ENCODE data around the gene PHC2.

The PHC2 gene

DNA sequence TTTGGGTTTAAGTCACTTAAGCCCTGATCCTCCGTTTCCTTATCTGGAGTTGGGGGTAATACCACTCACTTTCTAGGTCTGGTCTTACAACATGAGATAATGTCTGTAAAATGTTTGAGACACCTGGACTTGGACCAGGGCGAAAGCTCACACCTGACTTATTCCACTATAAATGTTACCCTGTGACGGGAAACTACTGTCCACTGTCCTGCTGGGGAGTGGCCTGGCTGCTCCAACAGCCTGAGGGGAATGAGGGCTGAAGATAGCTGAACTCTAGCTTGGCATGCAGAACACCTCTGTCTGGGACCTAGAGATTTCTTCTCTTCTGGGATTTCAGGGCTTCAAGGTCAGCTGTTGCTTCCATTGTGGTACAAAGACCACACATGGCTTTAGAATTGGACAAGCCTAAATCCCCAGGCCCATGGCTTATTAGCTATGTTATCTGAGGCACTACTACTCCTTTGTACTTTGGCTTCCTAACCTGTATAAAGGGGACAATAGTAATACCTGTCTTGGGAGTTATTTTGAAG, 100.5 kb downstream of the PHC2 start:
- Histone ChIP-seq H3K4me3 (ENCODE audit: low read depth, low read length) (no peak overlapping the region), H3K27me3 (ENCODE audit: insufficient read depth, low read length) (no peaks in the 10 kb centered on the region), H3K9ac (ENCODE audit: low read length) (no peak overlapping the region), H2BK12ac (ENCODE audit: low read length) (no peak overlapping the region), H3K79me1 (ENCODE audit: low read length) (no peaks in the 10 kb centered on the region), H2BK120ac (ENCODE audit: insufficient read depth, low read length, poor library complexity) (no peak overlapping the region), H2AK5ac (ENCODE audit: low read length) (no peak overlapping the region), H3K79me2 (ENCODE audit: control insufficient read depth, insufficient read depth, low read length, poor library complexity) (peaks cover 2% of the 10 kb centered on the region), H3K27ac (ENCODE audit: low read depth, low read length) (no peak overlapping the region), H2AFZ (ENCODE audit: insufficient read depth, low read length, poor library complexity) (no peak overlapping the region), H2BK5ac (ENCODE audit: low read depth, low read length, poor library complexity) (no peak overlapping the region), H3K14ac (ENCODE audit: low read length) (no peak overlapping the region), H4K8ac (ENCODE audit: low read depth, low read length) (no peak overlapping the region), H3K36me3 (ENCODE audit: control insufficient read depth in 1 of 2, insufficient read depth in 2 of 2, low read length in 2 of 2) (peaks cover 58 to 91% of the 10 kb centered on the region in 2 experiments), H3K18ac (ENCODE audit: low read length) (no peak overlapping the region), H4K12ac (ENCODE audit: low read depth, low read length) (no peak overlapping the region), H4K91ac (ENCODE audit: low read depth, low read length) (no peak overlapping the region), H3K4ac (ENCODE audit: low read depth, low read length) (no peak overlapping the region), H3K4me1 (ENCODE audit: control insufficient read depth in 1 of 2, insufficient read depth in 2 of 2, low read length in 2 of 2) (peaks cover 4 to 5% of the 10 kb centered on the region in 2 experiments), H3K9me3 (ENCODE audit: insufficient read depth, low read depth, low read length) (peaks cover 3% of the 10 kb centered on the region), H3K23ac (ENCODE audit: low read length) (no peak overlapping the region), H3K4me2 (ENCODE audit: low read length) (no peak overlapping the region)
- peak; percentile 90 to 92 for DNase-seq
- no CpG with 5 or more reads among the region's 3 CpGs for WGBS (ENCODE audit: extremely low coverage, insufficient coverage, insufficient read length)

GRCh38 chr1:33329600-33330305, 101.1 kb downstream of the PHC2 start:
- no peak overlapping the region for H3K4me3 ChIP-seq (ENCODE audit: low read depth, low read length)
- no peak overlapping the region for H2AK5ac ChIP-seq (ENCODE audit: low read length)
- no peak overlapping the region for H2BK5ac ChIP-seq (ENCODE audit: low read depth, low read length, poor library complexity)
- no peak overlapping the region for H4K12ac ChIP-seq (ENCODE audit: low read depth, low read length)
- H3K23ac ChIP-seq (ENCODE audit: low read length) = no peak overlapping the region
- H2BK12ac ChIP-seq (ENCODE audit: low read length) = no peak overlapping the region
- no peak overlapping the region for H3K4me2 ChIP-seq (ENCODE audit: low read length)
- H2AFZ ChIP-seq (ENCODE audit: insufficient read depth, low read length, poor library complexity) = no peak overlapping the region
- no peak overlapping the region for H3K4ac ChIP-seq (ENCODE audit: low read depth, low read length)
- WGBS (ENCODE audit: extremely low coverage, insufficient coverage, insufficient read length) = no CpG with 5 or more reads among the region's 19 CpGs
- peaks cover 4 to 5% of the 10 kb centered on the region in 2 experiments for H3K4me1 ChIP-seq (ENCODE audit: control insufficient read depth in 1 of 2, insufficient read depth in 2 of 2, low read length in 2 of 2)
- H2BK120ac ChIP-seq (ENCODE audit: insufficient read depth, low read length, poor library complexity) = no peak overlapping the region
- no peak overlapping the region for H3K9ac ChIP-seq (ENCODE audit: low read length)
- H3K27me3 ChIP-seq (ENCODE audit: insufficient read depth, low read length) = no peaks in the 10 kb centered on the region
- no peak overlapping the region for H3K27ac ChIP-seq (ENCODE audit: low read depth, low read length)
- H3K36me3 ChIP-seq (ENCODE audit: control insufficient read depth in 1 of 2, insufficient read depth in 2 of 2, low read length in 2 of 2) = peaks cover 65 to 93% of the 10 kb centered on the region in 2 experiments
- H4K91ac ChIP-seq (ENCODE audit: low read depth, low read length) = no peak overlapping the region
- H3K79me1 ChIP-seq (ENCODE audit: low read length) = no peaks in the 10 kb centered on the region
- H3K79me2 ChIP-seq (ENCODE audit: control insufficient read depth, insufficient read depth, low read length, poor library complexity) = peaks cover 2% of the 10 kb centered on the region
- H4K8ac ChIP-seq (ENCODE audit: low read depth, low read length) = no peak overlapping the region
- no peak overlapping the region for H3K14ac ChIP-seq (ENCODE audit: low read length)
- H3K18ac ChIP-seq (ENCODE audit: low read length) = no peak overlapping the region
- DNase-seq = no peak
- peaks cover 3% of the 10 kb centered on the region for H3K9me3 ChIP-seq (ENCODE audit: insufficient read depth, low read depth, low read length)

GRCh38 chr1:33328817-33329216, 102.1 kb downstream of the PHC2 start:
- H3K36me3 ChIP-seq (ENCODE audit: control insufficient read depth in 1 of 2, insufficient read depth in 2 of 2, low read length in 2 of 2) = peaks cover 71 to 97% of the 10 kb centered on the region in 2 experiments
- no peak overlapping the region for H3K18ac ChIP-seq (ENCODE audit: low read length)
- WGBS (ENCODE audit: extremely low coverage, insufficient coverage, insufficient read length) = no CpG with 5 or more reads among the region's 12 CpGs

DNA sequence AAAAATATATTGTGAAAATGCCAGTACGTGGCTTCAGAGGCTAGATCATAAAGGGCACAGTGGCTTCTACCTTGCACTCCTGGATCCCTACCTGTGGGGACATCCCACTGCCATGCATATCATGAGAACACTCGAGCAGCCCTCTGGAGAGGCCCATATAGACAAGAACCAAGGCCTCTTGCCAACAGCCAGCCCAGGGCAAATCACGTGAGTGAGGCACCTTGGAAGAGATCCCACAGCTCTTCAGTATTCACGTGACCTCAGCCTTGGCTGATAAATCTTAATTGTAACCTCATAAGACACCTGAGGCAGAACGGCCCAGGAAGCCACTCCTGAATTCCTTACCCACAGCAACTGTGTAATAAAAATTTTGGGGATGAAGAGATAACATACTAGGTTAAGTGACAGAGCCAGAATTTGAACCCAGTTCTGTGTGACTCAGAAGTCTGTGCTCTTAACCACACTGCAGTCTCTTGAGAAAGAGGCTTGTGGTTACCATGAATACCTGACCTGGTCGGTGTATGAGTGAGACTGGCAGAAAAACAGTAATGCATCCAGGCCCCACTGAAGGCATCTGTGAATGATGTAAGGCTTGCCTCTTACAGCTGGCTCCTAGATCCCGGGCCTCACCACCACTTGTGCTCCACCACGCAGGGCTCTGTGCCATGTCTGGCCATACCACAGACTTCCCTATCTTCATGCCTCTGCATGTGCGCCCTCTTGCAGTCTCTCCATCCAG, 103.1 kb downstream of the PHC2 start:
- peak; percentile 94 to 97 for DNase-seq
- H3K4me2 ChIP-seq (ENCODE audit: low read length) = no peak overlapping the region
- no peak overlapping the region for H3K27ac ChIP-seq (ENCODE audit: low read depth, low read length)
- H3K4ac ChIP-seq (ENCODE audit: low read depth, low read length) = no peak overlapping the region
- H2BK5ac ChIP-seq (ENCODE audit: low read depth, low read length, poor library complexity) = no peak overlapping the region
- H3K14ac ChIP-seq (ENCODE audit: low read length) = no peak overlapping the region
- H3K9ac ChIP-seq (ENCODE audit: low read length) = no peak overlapping the region
- H2AFZ ChIP-seq (ENCODE audit: insufficient read depth, low read length, poor library complexity) = no peak overlapping the region
- H4K91ac ChIP-seq (ENCODE audit: low read depth, low read length) = no peak overlapping the region
- no peak overlapping the region for H3K18ac ChIP-seq (ENCODE audit: low read length)
- H3K4me1 ChIP-seq (ENCODE audit: control insufficient read depth in 1 of 2, insufficient read depth in 2 of 2, low read length in 2 of 2) = peaks cover 4 to 5% of the 10 kb centered on the region in 2 experiments
- no peak overlapping the region for H4K8ac ChIP-seq (ENCODE audit: low read depth, low read length)
- no peak overlapping the region for H4K12ac ChIP-seq (ENCODE audit: low read depth, low read length)
- no peaks in the 10 kb centered on the region for H3K27me3 ChIP-seq (ENCODE audit: insufficient read depth, low read length)
- H3K9me3 ChIP-seq (ENCODE audit: insufficient read depth, low read depth, low read length) = peaks cover 3% of the 10 kb centered on the region
- H2BK12ac ChIP-seq (ENCODE audit: low read length) = no peak overlapping the region
- H2AK5ac ChIP-seq (ENCODE audit: low read length) = no peak overlapping the region
- H3K4me3 ChIP-seq (ENCODE audit: low read depth, low read length) = no peak overlapping the region
- no peak overlapping the region for H3K23ac ChIP-seq (ENCODE audit: low read length)
- no peaks in the 10 kb centered on the region for H3K79me2 ChIP-seq (ENCODE audit: control insufficient read depth, insufficient read depth, low read length, poor library complexity)
- no peaks in the 10 kb centered on the region for H3K79me1 ChIP-seq (ENCODE audit: low read length)
- H3K36me3 ChIP-seq (ENCODE audit: control insufficient read depth in 1 of 2, insufficient read depth in 2 of 2, low read length in 2 of 2) = peaks cover 75 to 98% of the 10 kb centered on the region in 2 experiments
- WGBS (ENCODE audit: extremely low coverage, insufficient coverage, insufficient read length) = no CpG with 5 or more reads among the region's 9 CpGs
- H2BK120ac ChIP-seq (ENCODE audit: insufficient read depth, low read length, poor library complexity) = no peak overlapping the region

More at GRCh38 chr1:33328817-33329216, 102.1 kb downstream of the PHC2 start:
- Histone ChIP-seq H4K8ac (ENCODE audit: low read depth, low read length) (no peak overlapping the region), H3K4me1 (ENCODE audit: control insufficient read depth in 1 of 2, insufficient read depth in 2 of 2, low read length in 2 of 2) (peaks cover 4 to 5% of the 10 kb centered on the region in 2 experiments), H2BK120ac (ENCODE audit: insufficient read depth, low read length, poor library complexity) (no peak overlapping the region), H2AK5ac (ENCODE audit: low read length) (no peak overlapping the region), H2BK12ac (ENCODE audit: low read length) (no peak overlapping the region), H4K91ac (ENCODE audit: low read depth, low read length) (no peak overlapping the region), H3K9me3 (ENCODE audit: insufficient read depth, low read depth, low read length) (peaks cover 3% of the 10 kb centered on the region), H3K79me1 (ENCODE audit: low read length) (no peaks in the 10 kb centered on the region), H3K4ac (ENCODE audit: low read depth, low read length) (no peak overlapping the region), H3K4me3 (ENCODE audit: low read depth, low read length) (no peak overlapping the region), H3K9ac (ENCODE audit: low read length) (no peak overlapping the region), H2AFZ (ENCODE audit: insufficient read depth, low read length, poor library complexity) (no peak overlapping the region), H2BK5ac (ENCODE audit: low read depth, low read length, poor library complexity) (no peak overlapping the region), H3K27ac (ENCODE audit: low read depth, low read length) (no peak overlapping the region), H4K12ac (ENCODE audit: low read depth, low read length) (no peak overlapping the region), H3K14ac (ENCODE audit: low read length) (no peak overlapping the region), H3K23ac (ENCODE audit: low read length) (no peak overlapping the region), H3K27me3 (ENCODE audit: insufficient read depth, low read length) (no peaks in the 10 kb centered on the region), H3K4me2 (ENCODE audit: low read length) (no peak overlapping the region), H3K79me2 (ENCODE audit: control insufficient read depth, insufficient read depth, low read length, poor library complexity) (no peaks in the 10 kb centered on the region)
- no peak for DNase-seq

Data from trophoblast cell (in vitro differentiated cells and primary cell).